ENCODE data around the gene SLC2A13.

Gene SLC2A13

DNA sequence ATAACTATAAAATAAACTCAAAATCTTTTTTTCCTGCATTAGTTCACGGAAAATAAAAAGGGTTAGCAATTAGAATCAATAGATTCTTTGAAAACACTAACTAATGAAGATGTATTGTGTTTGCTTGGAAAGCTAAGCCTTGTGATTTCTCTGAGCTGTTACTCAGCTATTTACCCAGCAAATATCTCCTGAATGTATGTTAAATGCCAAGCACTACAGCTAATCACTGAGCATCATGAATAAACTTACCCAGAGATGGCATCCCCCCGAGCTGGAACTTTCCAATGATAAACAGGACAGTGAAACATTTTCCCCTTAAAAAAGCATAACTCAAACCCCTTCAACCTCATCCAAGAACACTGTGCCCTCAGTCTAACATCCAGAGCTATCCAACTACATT, 71.2 kb downstream of the SLC2A13 start (continued):
- TF ChIP-seq ZSCAN23 (tag by site-specific recombination; IDR thresholded peaks at IDR 0.05): no peak

DNA sequence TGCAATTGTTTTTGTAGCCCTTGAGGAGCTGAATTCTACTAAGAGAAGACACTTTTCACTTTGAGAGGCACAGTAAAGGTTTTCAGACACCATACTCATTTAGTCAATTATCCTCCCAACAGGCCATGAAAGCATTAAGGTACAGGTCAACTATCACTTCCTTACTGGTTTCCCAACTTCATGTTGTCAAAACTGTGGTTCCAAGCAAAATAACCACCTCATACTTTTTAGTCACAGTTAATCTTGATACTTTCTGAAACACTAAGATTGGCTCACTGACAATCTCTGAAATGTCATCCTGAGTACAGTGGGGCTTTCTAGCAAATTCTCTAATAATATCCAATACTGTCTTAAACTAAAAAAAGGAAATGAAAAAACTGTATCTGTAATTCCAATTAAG, 71.7 kb downstream of the SLC2A13 start:
- H3K4me1 ChIP-seq (ENCODE audit: control insufficient read depth, insufficient read depth, low read length): no peaks in the 10 kb centered on the region
- H3K36me3 ChIP-seq (ENCODE audit: control insufficient read depth in 2 of 2, insufficient read depth in 1 of 2, low read length in 2 of 2): no peaks in the 10 kb centered on the region; a peak in 1 of 3 replicates
- H3K9me3 ChIP-seq (ENCODE audit: control insufficient read depth, insufficient read depth, low read depth, low read length): no peaks in the 10 kb centered on the region
- CTCF ChIA-PET: interaction anchor here (1.0 to 1.1 kb wide), 2 partner anchors 73 to 74 kb away, joined by 5 read pairs; no protein-coding TSS in a partner anchor
- no peak for TF ChIP-seq ZNF571 (tag by site-specific recombination; IDR thresholded peaks at IDR 0.05)
- TF ChIP-seq ZNF623 (tag by site-specific recombination; IDR thresholded peaks at IDR 0.05): no peak
- TF ChIP-seq, protein P1, sequence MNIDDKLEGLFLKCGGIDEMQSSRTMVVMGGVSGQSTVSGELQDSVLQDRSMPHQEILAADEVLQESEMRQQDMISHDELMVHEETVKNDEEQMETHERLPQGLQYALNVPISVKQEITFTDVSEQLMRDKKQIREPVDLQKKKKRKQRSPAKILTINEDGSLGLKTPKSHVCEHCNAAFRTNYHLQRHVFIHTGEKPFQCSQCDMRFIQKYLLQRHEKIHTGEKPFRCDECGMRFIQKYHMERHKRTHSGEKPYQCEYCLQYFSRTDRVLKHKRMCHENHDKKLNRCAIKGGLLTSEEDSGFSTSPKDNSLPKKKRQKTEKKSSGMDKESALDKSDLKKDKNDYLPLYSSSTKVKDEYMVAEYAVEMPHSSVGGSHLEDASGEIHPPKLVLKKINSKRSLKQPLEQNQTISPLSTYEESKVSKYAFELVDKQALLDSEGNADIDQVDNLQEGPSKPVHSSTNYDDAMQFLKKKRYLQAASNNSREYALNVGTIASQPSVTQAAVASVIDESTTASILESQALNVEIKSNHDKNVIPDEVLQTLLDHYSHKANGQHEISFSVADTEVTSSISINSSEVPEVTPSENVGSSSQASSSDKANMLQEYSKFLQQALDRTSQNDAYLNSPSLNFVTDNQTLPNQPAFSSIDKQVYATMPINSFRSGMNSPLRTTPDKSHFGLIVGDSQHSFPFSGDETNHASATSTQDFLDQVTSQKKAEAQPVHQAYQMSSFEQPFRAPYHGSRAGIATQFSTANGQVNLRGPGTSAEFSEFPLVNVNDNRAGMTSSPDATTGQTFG (tag by site-specific recombination; IDR thresholded peaks at IDR 0.05; ENCODE audit: borderline replicate concordance): no peak
- no peak for TF ChIP-seq ZNF548 (tag by site-specific recombination; IDR thresholded peaks at IDR 0.05)
- no peak for TF ChIP-seq ZNF645 (tag by site-specific recombination; IDR thresholded peaks at IDR 0.05)
- no peak for TF ChIP-seq ZBTB21 (tag by site-specific recombination; IDR thresholded peaks at IDR 0.05)
- TF ChIP-seq ATF2 (tag by site-specific recombination; IDR thresholded peaks at IDR 0.05; ENCODE audit: low read depth): no peak
- no peak for TF ChIP-seq ZNF221 (tag by site-specific recombination; IDR thresholded peaks at IDR 0.05; ENCODE audit: borderline replicate concordance)
- TF ChIP-seq SP7 (tag by site-specific recombination; IDR thresholded peaks at IDR 0.05): no peak
- no peak for TF ChIP-seq ZFP69B (tag by site-specific recombination; IDR thresholded peaks at IDR 0.05)
- TF ChIP-seq ZBTB11 (tag by site-specific recombination; conservative IDR thresholded peaks at IDR 0.05; ENCODE audit: low read depth): no peak
- TF ChIP-seq ZBTB7A (tag by site-specific recombination; IDR thresholded peaks at IDR 0.05; ENCODE audit: low read depth): no peak
- TF ChIP-seq ZSCAN4 (tag by site-specific recombination; IDR thresholded peaks at IDR 0.05): no peak
- TF ChIP-seq ZNF324 (tag by site-specific recombination; IDR thresholded peaks at IDR 0.05): no peak
- no peak for TF ChIP-seq ZNF140 (tag by site-specific recombination; IDR thresholded peaks at IDR 0.05)
- TF ChIP-seq, protein P2, sequence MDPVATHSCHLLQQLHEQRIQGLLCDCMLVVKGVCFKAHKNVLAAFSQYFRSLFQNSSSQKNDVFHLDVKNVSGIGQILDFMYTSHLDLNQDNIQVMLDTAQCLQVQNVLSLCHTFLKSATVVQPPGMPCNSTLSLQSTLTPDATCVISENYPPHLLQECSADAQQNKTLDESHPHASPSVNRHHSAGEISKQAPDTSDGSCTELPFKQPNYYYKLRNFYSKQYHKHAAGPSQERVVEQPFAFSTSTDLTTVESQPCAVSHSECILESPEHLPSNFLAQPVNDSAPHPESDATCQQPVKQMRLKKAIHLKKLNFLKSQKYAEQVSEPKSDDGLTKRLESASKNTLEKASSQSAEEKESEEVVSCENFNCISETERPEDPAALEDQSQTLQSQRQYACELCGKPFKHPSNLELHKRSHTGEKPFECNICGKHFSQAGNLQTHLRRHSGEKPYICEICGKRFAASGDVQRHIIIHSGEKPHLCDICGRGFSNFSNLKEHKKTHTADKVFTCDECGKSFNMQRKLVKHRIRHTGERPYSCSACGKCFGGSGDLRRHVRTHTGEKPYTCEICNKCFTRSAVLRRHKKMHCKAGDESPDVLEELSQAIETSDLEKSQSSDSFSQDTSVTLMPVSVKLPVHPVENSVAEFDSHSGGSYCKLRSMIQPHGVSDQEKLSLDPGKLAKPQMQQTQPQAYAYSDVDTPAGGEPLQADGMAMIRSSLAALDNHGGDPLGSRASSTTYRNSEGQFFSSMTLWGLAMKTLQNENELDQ (tag by site-specific recombination; IDR thresholded peaks at IDR 0.05; ENCODE audit: low read depth): no peak
- no peak for TF ChIP-seq ZNF521 (tag by site-specific recombination; IDR thresholded peaks at IDR 0.05)
- no peak for TF ChIP-seq ZNF292 (tag by site-specific recombination; IDR thresholded peaks at IDR 0.05; ENCODE audit: borderline replicate concordance, low read depth)
- no peak for TF ChIP-seq ZNF423 (tag by site-specific recombination; IDR thresholded peaks at IDR 0.05)
- TF ChIP-seq ZNF184 (tag by site-specific recombination; IDR thresholded peaks at IDR 0.05): no peak
- no peak overlapping the region for H3K27ac ChIP-seq (ENCODE audit: extremely low read depth, low read depth, low read length)
- H3K4me3 ChIP-seq (ENCODE audit: low read depth, low read length): no peak overlapping the region
- POLR2A ChIA-PET: no interaction called here

All from HEK293 (cell line).